Progenitor cell of endocrine pancreas (in vitro differentiated cells): Measurements from ENCODE around the gene ZNF148. TPM values are rescaled to one million over a fixed set of nuclear protein-coding genes. Genes with fewer than 3 reads are reported as not detected.
A peak's percentile ranks its signal among the peaks of the same experiment; 100 is the strongest.

ENCODE experiments used
- DNase-seq: peaks from one replicate; pipeline ENCODE4 v3.0.0; 2021; ENCODE audit warnings: low spot score; ENCODE audit not compliant: unreplicated experiment
- H3K27ac Mint-ChIP-seq: 2 replicates; pipeline ENCODE4 v1.8.0; 2021; ENCODE audit warnings: mild to moderate bottlenecking, moderate library complexity, mixed read lengths
- H3K27me3 Mint-ChIP-seq: 2 replicates; pipeline ENCODE4 v1.8.0; 2021; ENCODE audit warnings: mixed read lengths
- H3K36me3 Mint-ChIP-seq: 2 replicates; pipeline ENCODE4 v1.8.0; 2022; ENCODE audit warnings: mixed read lengths; ENCODE audit not compliant: insufficient read depth
- H3K4me1 Mint-ChIP-seq: 2 replicates; pipeline ENCODE4 v1.8.0; 2021; ENCODE audit warnings: low read depth, mixed read lengths
- H3K4me3 Mint-ChIP-seq: 2 replicates; pipeline ENCODE4 v1.8.0; 2021; ENCODE audit warnings: low read depth, mild to moderate bottlenecking, moderate library complexity, mixed read lengths
- H3K9me3 Mint-ChIP-seq: 2 replicates; pipeline ENCODE4 v1.8.0; 2021; ENCODE audit warnings: low read depth, mixed read lengths
- CTCF ChIP-seq: fragments of 200-600 bp; sonication (generic); IDR thresholded peaks from one replicate; pipeline ENCODE4 v1.5.0; 2021; ENCODE audit warnings: antibody characterized with exemption, mild to moderate bottlenecking; ENCODE audit not compliant: unreplicated experiment
- total RNA-seq: library from RNA; stranded (reverse); gene quantifications from 2 replicates; pipeline ENCODE4 v1.2.1, GENCODE V29; 2021

ZNF148 gene
- total RNA-seq, 1 donor from 2014 or later = 48.6 TPM

DNA sequence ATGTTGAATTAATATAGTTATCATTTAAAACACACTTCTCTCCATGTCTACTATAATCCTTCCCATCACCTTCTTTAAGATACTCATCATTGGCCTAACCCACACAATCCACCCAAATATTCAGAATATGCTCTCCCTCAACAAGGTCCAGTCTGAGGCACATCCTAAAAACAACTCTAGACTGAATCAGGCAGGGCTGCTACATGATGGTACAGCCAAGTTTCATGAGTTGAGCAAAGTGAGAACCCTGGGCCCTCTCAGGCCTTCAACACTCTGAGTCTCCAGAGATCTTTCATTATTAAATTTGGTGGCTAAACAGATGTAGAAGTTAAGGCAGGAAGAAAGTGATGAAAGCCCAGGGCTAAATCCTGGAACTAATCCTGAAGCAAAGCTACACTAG, 16.2 kb downstream of the ZNF148 start:
- Mint-ChIP-seq H3K9me3 (peaks cover 4% of the 10 kb centered on the region), H3K27ac (no peak overlapping the region)
- no peak for TF ChIP-seq CTCF

GRCh38 chr3:125357837-125358236, 17.3 kb downstream of the ZNF148 start:
- Mint-ChIP-seq H3K4me3 (peak overlapping the region; percentile 44), H3K27ac (peak overlapping the region; percentile 8), H3K36me3 (peaks cover 15% of the 10 kb centered on the region), H3K9me3 (peaks cover 4% of the 10 kb centered on the region), H3K27me3 (no peaks in the 10 kb centered on the region), H3K4me1 (peaks cover 5% of the 10 kb centered on the region)
- DNase-seq = no peak
- TF ChIP-seq CTCF = no peak

More for the DNA sequence above, 16.2 kb downstream of the ZNF148 start:
- Mint-ChIP-seq H3K4me1 (peaks cover 7% of the 10 kb centered on the region), H3K4me3 (no peak overlapping the region), H3K36me3 (peaks cover 12% of the 10 kb centered on the region), H3K27me3 (no peaks in the 10 kb centered on the region)
- no peak for DNase-seq

DNA sequence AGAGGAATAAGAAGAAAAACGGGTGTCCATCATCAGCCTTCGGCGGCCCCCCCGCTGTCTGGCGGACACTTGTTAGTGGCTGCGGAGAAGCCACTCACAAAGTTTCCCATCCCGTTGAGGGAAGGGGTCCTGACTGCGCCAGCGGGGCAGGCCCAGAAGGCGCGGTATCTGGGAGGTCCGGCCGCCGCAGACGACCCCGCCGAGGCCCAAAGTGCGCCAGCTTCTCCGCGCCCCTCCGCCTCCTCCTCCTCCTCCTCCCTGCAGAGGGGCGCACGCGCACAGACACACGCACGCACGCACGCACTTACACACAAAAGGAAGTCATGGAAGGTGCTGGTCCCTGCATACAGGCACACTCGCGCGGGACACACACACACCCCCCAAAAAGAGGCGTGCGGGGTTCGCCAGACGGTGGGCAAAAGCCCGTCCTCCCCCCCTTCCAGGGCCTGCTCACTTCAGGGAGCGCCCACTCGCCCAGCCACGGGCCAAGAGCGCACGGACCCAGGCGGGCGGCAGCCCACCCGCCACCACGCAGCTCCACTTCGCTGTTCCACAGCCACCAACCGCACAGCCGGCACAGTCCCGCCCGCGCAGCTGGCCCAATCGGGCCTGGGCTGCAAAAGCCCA, 18.0 kb downstream of the ZNF148 start:
- H3K36me3 Mint-ChIP-seq = peaks cover 14% of the 10 kb centered on the region
- H3K27me3 Mint-ChIP-seq = no peaks in the 10 kb centered on the region
- H3K9me3 Mint-ChIP-seq = peaks cover 4% of the 10 kb centered on the region
- peaks cover 5% of the 10 kb centered on the region for H3K4me1 Mint-ChIP-seq
- TF ChIP-seq CTCF = no peak
- H3K4me3 Mint-ChIP-seq = peak overlapping the region; percentile 35
- no peak overlapping the region for H3K27ac Mint-ChIP-seq
- no peak for DNase-seq

DNA sequence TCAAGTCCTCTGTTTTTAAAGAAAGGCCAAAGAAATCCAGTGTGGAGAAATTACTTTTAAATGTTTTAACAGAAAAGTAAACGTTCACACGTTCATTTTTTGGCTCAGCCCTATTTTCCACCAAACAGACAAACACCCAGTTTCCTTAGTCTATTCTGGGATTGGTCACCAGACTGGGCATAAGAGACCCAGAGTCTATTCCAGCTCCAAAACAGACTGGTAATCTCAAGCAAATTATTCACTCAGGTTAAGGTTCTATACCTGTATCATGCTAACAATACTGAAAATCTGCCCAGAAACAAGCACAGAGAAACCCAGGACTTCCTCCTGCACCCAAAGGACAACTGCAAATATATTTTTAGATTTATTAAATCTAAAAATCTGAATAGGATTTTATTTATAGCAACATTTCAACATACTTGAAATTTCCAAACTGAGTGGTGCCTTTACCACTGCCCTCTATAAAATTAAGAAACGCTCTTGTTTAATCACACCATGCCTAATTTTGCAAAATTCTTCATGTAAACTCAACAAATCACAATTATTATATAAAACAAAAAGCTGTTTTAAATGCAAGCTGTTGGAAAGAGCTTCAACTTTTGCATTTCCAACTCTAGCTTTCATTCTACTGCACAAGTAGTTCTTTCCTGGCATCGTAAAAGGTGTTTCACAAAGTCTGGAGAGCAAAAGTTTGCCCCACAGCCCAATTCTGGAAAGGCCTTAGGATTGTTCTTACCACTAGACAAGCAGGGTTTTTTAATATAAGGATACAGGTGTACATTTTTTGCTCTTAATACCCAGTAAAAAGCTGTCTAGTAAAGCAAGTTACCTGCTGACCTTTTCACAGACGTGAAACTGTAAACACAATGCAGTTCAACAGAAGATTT, 18.7 kb downstream of the ZNF148 start:
- Mint-ChIP-seq H3K36me3 (peaks cover 15% of the 10 kb centered on the region), H3K9me3 (peaks cover 7% of the 10 kb centered on the region), H3K4me1 (peaks cover 3% of the 10 kb centered on the region), H3K4me3 (peak overlapping the region; percentile 35), H3K27me3 (no peaks in the 10 kb centered on the region), H3K27ac (no peak overlapping the region)
- no peak for DNase-seq
- TF ChIP-seq CTCF = no peak

DNA sequence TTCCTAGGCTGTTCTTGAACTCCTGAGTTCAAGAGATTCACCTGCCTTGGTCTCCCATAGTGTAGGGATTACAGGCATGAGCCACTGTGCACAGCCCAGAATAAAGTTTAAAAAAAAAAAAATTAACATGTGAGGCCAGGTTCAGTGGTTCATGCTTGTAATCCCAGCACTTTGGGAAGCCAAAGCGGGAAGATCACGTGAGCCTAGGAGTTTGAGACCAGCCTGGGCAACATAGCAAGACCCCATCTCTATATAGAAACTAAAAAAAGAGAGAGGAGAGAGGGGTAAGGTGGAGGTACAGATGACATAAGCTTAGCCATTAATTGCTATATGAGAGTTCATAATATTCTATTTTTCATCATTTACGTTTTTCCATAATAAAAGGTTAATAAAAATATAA, 21.5 kb downstream of the ZNF148 start:
- H3K4me1 Mint-ChIP-seq = peaks cover 6% of the 10 kb centered on the region
- H3K27me3 Mint-ChIP-seq = no peaks in the 10 kb centered on the region
- no peak for TF ChIP-seq CTCF
- peaks cover 16% of the 10 kb centered on the region for H3K9me3 Mint-ChIP-seq
- peaks cover 26% of the 10 kb centered on the region for H3K36me3 Mint-ChIP-seq
- no peak for DNase-seq
- H3K4me3 Mint-ChIP-seq = no peak overlapping the region
- no peak overlapping the region for H3K27ac Mint-ChIP-seq
